Stimulated activated CD4-positive, alpha-beta T cell treated with anti-CD3 and anti-CD28 coated beads, Interleukin-1b, Interleukin-23, amount 100 ng/mL, for 24 hours (primary cell): ENCODE data around the gene RNASE7.
"Not testable (repeated sequence)": the region's sequence is repeated elsewhere in the genome, so short reads cannot be mapped to it uniquely, and the experiment has no call there.

ENCODE experiments used
- DNase-seq, 4 experiments: peaks; one replicate each; pipeline ENCODE4 v3.0.0-alpha.2; 2020; ENCODE audit warnings: low read depth in 4 of 4, low spot score in 1 of 4

Gene RNASE7

GRCh38 chr14:21023174-21023573 lies 19.0 kb upstream of the RNASE7 start:
- no peak for DNase-seq

GRCh38 chr14:21023817-21024584 lies 18.2 kb upstream of the RNASE7 start:
- peak in 1 of 4 experiments; percentile 2 for DNase-seq

- peak; percentile 40 to 57 (median 46) for DNase-seq
Measured at GRCh38 chr14:21024585-21025370, 17.4 kb upstream of the RNASE7 start, which contains the start of gene NDRG2. Gene NDRG2 (minus strand): TSS chr14:21025061. CDS start chr14:21023315, 1,746 bp downstream.

- no peak for DNase-seq
Measured at GRCh38 chr14:21025371-21026273, 16.5 kb upstream of the RNASE7 start.

- DNase-seq, result no peak
Measured at GRCh38 chr14:21026274-21026987, 15.7 kb upstream of the RNASE7 start.

GRCh38 chr14:21026988-21027315 lies 15.2 kb upstream of the RNASE7 start:
- no peak for DNase-seq

GRCh38 chr14:21029917-21030316 lies 12.2 kb upstream of the RNASE7 start, which contains the start of gene TPPP2:
Gene TPPP2 (plus strand): TSS chr14:21030217. CDS start chr14:21030582, 365 bp downstream.
- DNase-seq, result no peak

GRCh38 chr14:21030531-21030930 lies 11.6 kb upstream of the RNASE7 start:
- no peak for DNase-seq

GRCh38 chr14:21032326-21033132 lies 9.6 kb upstream of the RNASE7 start:
- DNase-seq, result no peak

GRCh38 chr14:21033133-21033698 lies 8.9 kb upstream of the RNASE7 start:
- no peak for DNase-seq

GRCh38 chr14:21034707-21035106 lies 7.5 kb upstream of the RNASE7 start, which contains the start of gene RNASE13:
Gene RNASE13 (minus strand): TSS chr14:21034807. CDS start chr14:21034288, 519 bp downstream.
- no peak for DNase-seq

- DNase-seq, result no peak
Measured at GRCh38 chr14:21036751-21037150, 5.4 kb upstream of the RNASE7 start.

- DNase-seq, result no peak
Measured at GRCh38 chr14:21037156-21037555, 5.0 kb upstream of the RNASE7 start.

GRCh38 chr14:21038441-21039422 lies 3.4 kb upstream of the RNASE7 start:
- DNase-seq, result no peak

GRCh38 chr14:21039585-21040369 lies 2.4 kb upstream of the RNASE7 start:
- no peak for DNase-seq

GRCh38 chr14:21040370-21040925 lies 1.7 kb upstream of the RNASE7 start:
- DNase-seq, result no peak

- DNase-seq, result not testable (repeated sequence)
Measured at GRCh38 chr14:21040941-21041340, 1.2 kb upstream of the RNASE7 start.
